ENCODE data around the gene PLEKHA6.

Gene PLEKHA6

GRCh38 chr1:204384636-204385352, 25.1 kb upstream of the PLEKHA6 start:
- no peak overlapping the region for H3K4me2 ChIP-seq (ENCODE audit: low read length, poor library complexity, severe bottlenecking)
- H3K27ac ChIP-seq (ENCODE audit: low read length, poor library complexity, severe bottlenecking), result no peak overlapping the region
- no peak overlapping the region for H3K23ac ChIP-seq (ENCODE audit: low read length in 2 of 2)
- no peak overlapping the region for H2BK12ac ChIP-seq (ENCODE audit: low read length in 2 of 2)
- H3K4ac ChIP-seq (ENCODE audit: low read depth in 1 of 2, low read length in 2 of 2), result no peak overlapping the region
- H4K91ac ChIP-seq (ENCODE audit: low read length), result no peak overlapping the region
- no peak overlapping the region for H2AFZ ChIP-seq (ENCODE audit: low read depth, low read length)
- no peak overlapping the region for H3K4me3 ChIP-seq (ENCODE audit: insufficient read depth in 1 of 2, low read depth in 1 of 2, low read length in 2 of 2)
- no peak overlapping the region for H2BK15ac ChIP-seq (ENCODE audit: low read depth, poor library complexity, severe bottlenecking)
- H3K36me3 ChIP-seq (ENCODE audit: control insufficient read depth in 1 of 2, insufficient read depth in 2 of 2, low read depth in 1 of 2, low read length in 2 of 2), result no peaks in the 10 kb centered on the region
- no peak overlapping the region for H3K18ac ChIP-seq (ENCODE audit: low read depth in 1 of 2, low read length in 2 of 2)
- no peak overlapping the region for H3K14ac ChIP-seq (ENCODE audit: low read length in 2 of 2)
- no peak overlapping the region for H2BK5ac ChIP-seq (ENCODE audit: low read depth, low read length, poor library complexity, severe bottlenecking)
- H3K79me1 ChIP-seq (replicated peaks; ENCODE audit: low read length, poor library complexity, severe bottlenecking), result no peaks in the 10 kb centered on the region
- no peak for DNase-seq
- H2AK5ac ChIP-seq (ENCODE audit: low read length, severe bottlenecking), result no peak overlapping the region
- H2BK120ac ChIP-seq (ENCODE audit: low read depth, low read length), result no peak overlapping the region
- no peak overlapping the region for H3K9ac ChIP-seq (ENCODE audit: low read length)
- no peaks in the 10 kb centered on the region for H3K9me3 ChIP-seq (ENCODE audit: control insufficient read depth, low read length)
- H3K4me1 ChIP-seq (ENCODE audit: control insufficient read depth, insufficient read depth, low read depth, low read length), result no peaks in the 10 kb centered on the region
- WGBS, result 97% methylated on average over 7 of the region's 7 CpGs
- H3K27me3 ChIP-seq (ENCODE audit: control insufficient read depth in 1 of 2, insufficient read depth in 1 of 2, low read length in 2 of 2), result peaks cover 51 to 69% of the 10 kb centered on the region in 2 experiments
- H4K8ac ChIP-seq (ENCODE audit: low read length), result no peak overlapping the region

- no peak overlapping the region for H2BK12ac ChIP-seq (ENCODE audit: low read length in 2 of 2)
- H3K18ac ChIP-seq (ENCODE audit: low read depth in 1 of 2, low read length in 2 of 2), result no peak overlapping the region
- no peaks in the 10 kb centered on the region for H3K4me1 ChIP-seq (ENCODE audit: control insufficient read depth, insufficient read depth, low read depth, low read length)
- no peak for DNase-seq
- H3K4me3 ChIP-seq (ENCODE audit: insufficient read depth in 1 of 2, low read depth in 1 of 2, low read length in 2 of 2), result no peak overlapping the region
- H3K27ac ChIP-seq (ENCODE audit: low read length, poor library complexity, severe bottlenecking), result no peak overlapping the region
- no peak overlapping the region for H2AK5ac ChIP-seq (ENCODE audit: low read length, severe bottlenecking)
- H3K36me3 ChIP-seq (ENCODE audit: control insufficient read depth in 1 of 2, insufficient read depth in 2 of 2, low read depth in 1 of 2, low read length in 2 of 2), result no peaks in the 10 kb centered on the region
- H4K91ac ChIP-seq (ENCODE audit: low read length), result no peak overlapping the region
- no peak overlapping the region for H3K9ac ChIP-seq (ENCODE audit: low read length)
- WGBS, result 60% methylated on average over 5 of the region's 5 CpGs
- no peak overlapping the region for H3K23ac ChIP-seq (ENCODE audit: low read length in 2 of 2)
- H3K4me2 ChIP-seq (ENCODE audit: low read length, poor library complexity, severe bottlenecking), result no peak overlapping the region
- H4K8ac ChIP-seq (ENCODE audit: low read length), result no peak overlapping the region
- no peak overlapping the region for H2BK15ac ChIP-seq (ENCODE audit: low read depth, poor library complexity, severe bottlenecking)
- H3K14ac ChIP-seq (ENCODE audit: low read length in 2 of 2), result no peak overlapping the region
- no peaks in the 10 kb centered on the region for H3K9me3 ChIP-seq (ENCODE audit: control insufficient read depth, low read length)
- H2AFZ ChIP-seq (ENCODE audit: low read depth, low read length), result no peak overlapping the region
- H3K27me3 ChIP-seq (ENCODE audit: control insufficient read depth in 1 of 2, insufficient read depth in 1 of 2, low read length in 2 of 2), result peaks cover 65 to 69% of the 10 kb centered on the region in 2 experiments
- no peaks in the 10 kb centered on the region for H3K79me1 ChIP-seq (replicated peaks; ENCODE audit: low read length, poor library complexity, severe bottlenecking)
- H2BK5ac ChIP-seq (ENCODE audit: low read depth, low read length, poor library complexity, severe bottlenecking), result no peak overlapping the region
- no peak overlapping the region for H2BK120ac ChIP-seq (ENCODE audit: low read depth, low read length)
- H3K4ac ChIP-seq (ENCODE audit: low read depth in 1 of 2, low read length in 2 of 2), result no peak overlapping the region
Observed at GRCh38 chr1:204383163-204383904, 23.6 kb upstream of the PLEKHA6 start.

- no peak overlapping the region for H3K18ac ChIP-seq (ENCODE audit: low read depth in 1 of 2, low read length in 2 of 2)
- DNase-seq, result no peak
- H3K4ac ChIP-seq (ENCODE audit: low read depth in 1 of 2, low read length in 2 of 2), result no peak overlapping the region
- no peaks in the 10 kb centered on the region for H3K36me3 ChIP-seq (ENCODE audit: control insufficient read depth in 1 of 2, insufficient read depth in 2 of 2, low read depth in 1 of 2, low read length in 2 of 2)
- H3K9ac ChIP-seq (ENCODE audit: low read length), result no peak overlapping the region
- no peak overlapping the region for H3K14ac ChIP-seq (ENCODE audit: low read length in 2 of 2)
- H3K23ac ChIP-seq (ENCODE audit: low read length in 2 of 2), result no peak overlapping the region
- no peak overlapping the region for H3K27ac ChIP-seq (ENCODE audit: low read length, poor library complexity, severe bottlenecking)
- no peak overlapping the region for H4K8ac ChIP-seq (ENCODE audit: low read length)
- H3K4me2 ChIP-seq (ENCODE audit: low read length, poor library complexity, severe bottlenecking), result no peak overlapping the region
- H3K4me3 ChIP-seq (ENCODE audit: insufficient read depth in 1 of 2, low read depth in 1 of 2, low read length in 2 of 2), result peak overlapping the region in 1 of 2 experiments; percentile 24
- no peak overlapping the region for H2AFZ ChIP-seq (ENCODE audit: low read depth, low read length)
- no peak overlapping the region for H2BK15ac ChIP-seq (ENCODE audit: low read depth, poor library complexity, severe bottlenecking)
- H2BK5ac ChIP-seq (ENCODE audit: low read depth, low read length, poor library complexity, severe bottlenecking), result no peak overlapping the region
- H4K91ac ChIP-seq (ENCODE audit: low read length), result no peak overlapping the region
- H3K27me3 ChIP-seq (ENCODE audit: control insufficient read depth in 1 of 2, insufficient read depth in 1 of 2, low read length in 2 of 2), result peaks cover 65 to 71% of the 10 kb centered on the region in 2 experiments
- H3K4me1 ChIP-seq (ENCODE audit: control insufficient read depth, insufficient read depth, low read depth, low read length), result peaks cover 6% of the 10 kb centered on the region
- H2BK12ac ChIP-seq (ENCODE audit: low read length in 2 of 2), result no peak overlapping the region
- H2BK120ac ChIP-seq (ENCODE audit: low read depth, low read length), result no peak overlapping the region
- H3K9me3 ChIP-seq (ENCODE audit: control insufficient read depth, low read length), result no peaks in the 10 kb centered on the region
- no peak overlapping the region for H2AK5ac ChIP-seq (ENCODE audit: low read length, severe bottlenecking)
- H3K79me1 ChIP-seq (replicated peaks; ENCODE audit: low read length, poor library complexity, severe bottlenecking), result no peaks in the 10 kb centered on the region
- WGBS, result 100% methylated on average over 1 of the region's 2 CpGs
Observed at GRCh38 chr1:204382714-204383083, 23.0 kb upstream of the PLEKHA6 start.

GRCh38 chr1:204380293-204380831, 20.6 kb upstream of the PLEKHA6 start:
- no peak overlapping the region for H2BK5ac ChIP-seq (ENCODE audit: low read depth, low read length, poor library complexity, severe bottlenecking)
- H3K36me3 ChIP-seq (ENCODE audit: control insufficient read depth in 1 of 2, insufficient read depth in 2 of 2, low read depth in 1 of 2, low read length in 2 of 2), result no peaks in the 10 kb centered on the region
- H3K4me2 ChIP-seq (ENCODE audit: low read length, poor library complexity, severe bottlenecking), result no peak overlapping the region
- no peak overlapping the region for H3K18ac ChIP-seq (ENCODE audit: low read depth in 1 of 2, low read length in 2 of 2)
- H2AK5ac ChIP-seq (ENCODE audit: low read length, severe bottlenecking), result no peak overlapping the region
- no peak overlapping the region for H4K91ac ChIP-seq (ENCODE audit: low read length)
- no peak overlapping the region for H3K4me3 ChIP-seq (ENCODE audit: insufficient read depth in 1 of 2, low read depth in 1 of 2, low read length in 2 of 2)
- H3K4me1 ChIP-seq (ENCODE audit: control insufficient read depth, insufficient read depth, low read depth, low read length), result peaks cover 11% of the 10 kb centered on the region
- H3K27ac ChIP-seq (ENCODE audit: low read length, poor library complexity, severe bottlenecking), result no peak overlapping the region
- no peaks in the 10 kb centered on the region for H3K9me3 ChIP-seq (ENCODE audit: control insufficient read depth, low read length)
- no peak for DNase-seq
- no peak overlapping the region for H2BK120ac ChIP-seq (ENCODE audit: low read depth, low read length)
- H2BK15ac ChIP-seq (ENCODE audit: low read depth, poor library complexity, severe bottlenecking), result no peak overlapping the region
- H3K23ac ChIP-seq (ENCODE audit: low read length in 2 of 2), result no peak overlapping the region
- no peak overlapping the region for H3K4ac ChIP-seq (ENCODE audit: low read depth in 1 of 2, low read length in 2 of 2)
- WGBS, result 69% methylated on average over 8 of the region's 8 CpGs
- H3K79me1 ChIP-seq (replicated peaks; ENCODE audit: low read length, poor library complexity, severe bottlenecking), result no peaks in the 10 kb centered on the region
- no peak overlapping the region for H2AFZ ChIP-seq (ENCODE audit: low read depth, low read length)
- no peak overlapping the region for H2BK12ac ChIP-seq (ENCODE audit: low read length in 2 of 2)
- H3K9ac ChIP-seq (ENCODE audit: low read length), result no peak overlapping the region
- no peak overlapping the region for H3K14ac ChIP-seq (ENCODE audit: low read length in 2 of 2)
- H3K27me3 ChIP-seq (ENCODE audit: control insufficient read depth in 1 of 2, insufficient read depth in 1 of 2, low read length in 2 of 2), result peaks cover 65 to 87% of the 10 kb centered on the region in 2 experiments
- H4K8ac ChIP-seq (ENCODE audit: low read length), result no peak overlapping the region

All from mesenchymal stem cell (in vitro differentiated cells and primary cell).